WI38 (cell line): Measurements from ENCODE around the gene PEF1.

Experiments used
- H3K4me3 ChIP-seq: 2 replicates; pipeline ENCODE4 v1.5.1; 2011; ENCODE audit warnings: low read depth, mild to moderate bottlenecking, control low read depth, low read length
- CTCF ChIP-seq: IDR thresholded peaks from 2 replicates; pipeline ENCODE4 v1.5.1; 2012; ENCODE audit warnings: low read depth, mild to moderate bottlenecking, control low read depth, low read length

Gene PEF1

DNA sequence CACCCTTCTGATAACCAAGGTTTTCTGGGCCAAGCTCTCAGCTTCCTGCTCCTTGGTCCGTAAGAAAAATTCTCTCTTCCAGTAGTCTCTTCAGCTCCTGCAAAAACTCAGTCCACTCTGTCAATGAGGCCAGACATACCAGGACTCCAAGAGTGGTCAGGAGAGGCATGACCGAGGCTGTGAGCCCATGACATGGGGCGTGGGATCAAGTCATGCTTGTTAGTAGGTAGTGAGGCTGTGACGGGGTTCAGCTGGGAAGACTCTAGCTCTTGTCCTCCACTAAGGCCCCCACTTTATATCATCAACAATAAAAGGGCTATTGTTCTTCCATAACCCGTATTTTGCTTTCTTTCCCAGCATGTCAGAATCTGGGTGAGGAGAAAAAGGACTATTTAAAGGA lies 37.3 kb downstream of the PEF1 start:
- TF ChIP-seq CTCF, result no peak
- no peak overlapping the region for H3K4me3 ChIP-seq

- no peak for TF ChIP-seq CTCF
These were observed 38.7 kb downstream of the PEF1 start for GRCh38 chr1:31605908-31606427.

GRCh38 chr1:31602081-31602480 lies 42.6 kb downstream of the PEF1 start:
- TF ChIP-seq CTCF, result no peak
- H3K4me3 ChIP-seq, result no peak overlapping the region

More at GRCh38 chr1:31605908-31606427, 38.7 kb downstream of the PEF1 start:
- no peak overlapping the region for H3K4me3 ChIP-seq

DNA sequence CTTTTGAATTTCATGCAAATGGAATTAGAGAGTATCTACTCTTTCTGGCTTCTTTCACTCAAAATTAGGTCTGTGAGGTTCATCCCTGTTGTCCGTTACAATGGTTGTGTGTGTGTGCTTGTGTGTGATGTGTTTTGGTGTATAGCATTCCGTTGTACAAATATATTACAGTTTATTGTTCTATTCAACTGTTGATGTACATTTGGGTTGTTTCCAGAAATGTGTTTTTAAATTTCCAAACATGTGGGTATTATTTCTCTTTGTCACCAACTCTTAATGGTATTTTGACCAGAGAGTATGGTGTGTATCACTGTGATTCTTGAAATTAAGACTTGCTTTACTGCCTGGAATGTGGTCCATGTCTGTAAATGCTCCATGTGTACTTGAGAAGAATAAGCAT lies 44.0 kb downstream of the PEF1 start:
- no peak for TF ChIP-seq CTCF
- no peak overlapping the region for H3K4me3 ChIP-seq

GRCh38 chr1:31598980-31599379 lies 45.7 kb downstream of the PEF1 start:
- no peak for TF ChIP-seq CTCF
- no peak overlapping the region for H3K4me3 ChIP-seq

DNA sequence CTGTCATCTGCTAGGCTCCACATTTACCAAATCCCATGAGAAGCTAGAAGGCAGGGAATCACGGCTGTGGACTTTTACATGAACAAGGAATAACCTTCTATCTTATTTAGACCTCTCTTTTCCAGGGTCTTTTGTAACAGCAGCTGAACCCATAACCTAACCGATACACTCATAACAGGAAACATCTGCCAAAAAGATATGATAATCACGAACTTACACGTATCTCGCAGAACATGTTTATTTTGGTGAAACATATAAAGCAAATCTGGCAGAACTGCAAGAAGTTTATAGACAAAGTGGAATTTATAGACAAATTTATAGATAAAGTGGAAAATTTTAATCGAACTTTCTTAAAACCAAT lies 48.0 kb downstream of the PEF1 start:
- no peak overlapping the region for H3K4me3 ChIP-seq
- no peak for TF ChIP-seq CTCF

DNA sequence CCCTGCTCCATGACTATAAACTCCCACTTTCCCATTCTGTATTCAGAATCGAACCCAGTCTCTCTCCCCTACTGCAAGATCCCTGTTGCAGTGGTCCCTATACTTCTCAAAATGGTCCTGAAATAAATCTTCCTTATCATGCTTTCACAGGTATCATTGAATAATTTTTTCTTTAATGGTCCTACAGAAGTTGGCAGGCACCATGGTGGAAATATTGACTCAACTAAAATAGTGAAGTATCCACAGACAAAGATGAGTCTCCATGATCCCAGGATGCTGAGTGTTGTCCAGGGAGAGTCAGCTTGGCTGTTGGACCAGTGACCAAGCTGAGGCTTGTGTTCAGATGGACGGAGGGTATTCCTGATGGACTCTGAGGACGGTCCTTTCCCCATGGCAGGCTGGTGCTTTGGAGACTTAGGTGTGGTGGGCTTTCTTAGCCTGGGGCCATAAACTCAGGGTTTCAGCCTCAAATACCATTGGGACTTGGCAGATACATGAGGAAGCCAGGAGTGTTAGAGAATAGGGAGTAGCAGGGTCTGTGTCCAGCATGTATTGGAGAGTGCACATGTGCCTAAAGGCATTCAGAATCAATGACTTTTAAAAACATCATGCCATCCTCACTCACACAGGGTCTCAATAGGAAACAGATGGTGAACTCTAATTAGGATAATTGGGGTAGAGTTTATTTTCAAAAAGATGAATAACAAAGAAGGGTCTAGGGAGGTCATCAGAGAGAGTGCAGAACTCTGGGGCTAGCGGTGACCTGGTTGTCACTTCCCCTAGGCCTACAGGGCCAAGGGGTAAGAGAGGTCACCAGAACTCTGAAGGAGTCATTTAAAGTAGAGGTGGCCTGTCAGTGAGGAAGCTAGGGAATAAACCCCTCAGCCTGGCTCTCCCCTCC lies 48.6 kb downstream of the PEF1 start:
- H3K4me3 ChIP-seq, result no peak overlapping the region
- no peak for TF ChIP-seq CTCF
